HG03025 (cell line): ENCODE data around the gene P2RY2.
"Not testable (repeated sequence)": the region's sequence is repeated elsewhere in the genome, so short reads cannot be mapped to it uniquely, and the experiment has no call there.

Experiments
- ATAC-seq: cut with Tn5 transposase; IDR thresholded peaks from one replicate; pipeline ENCODE4 v1.9.1; 2021; ENCODE audit warnings: mild to moderate bottlenecking, moderate library complexity; ENCODE audit not compliant: unreplicated experiment, low FRiP score

P2RY2 gene

DNA sequence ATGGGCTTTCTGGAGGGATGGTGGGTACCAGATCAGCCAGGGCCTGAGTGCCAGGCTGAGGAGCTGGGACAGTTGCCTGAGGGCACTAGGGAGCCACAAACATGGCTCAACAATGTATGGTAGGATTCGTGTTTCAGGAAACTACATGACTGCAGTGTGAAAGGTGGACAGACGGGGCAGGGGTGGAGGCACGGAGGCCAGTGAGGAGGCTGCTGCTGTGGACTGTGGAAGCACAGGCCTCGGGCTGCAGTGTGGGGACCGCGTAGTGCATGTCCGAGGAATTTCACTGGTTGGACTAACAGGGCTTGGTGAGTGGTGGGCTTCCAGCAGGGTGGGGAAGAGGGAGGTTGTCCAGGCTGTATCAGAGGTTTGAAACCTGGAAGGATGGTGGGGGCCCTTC is 7.8 kb downstream of the P2RY2 start:
- no peak for ATAC-seq

DNA sequence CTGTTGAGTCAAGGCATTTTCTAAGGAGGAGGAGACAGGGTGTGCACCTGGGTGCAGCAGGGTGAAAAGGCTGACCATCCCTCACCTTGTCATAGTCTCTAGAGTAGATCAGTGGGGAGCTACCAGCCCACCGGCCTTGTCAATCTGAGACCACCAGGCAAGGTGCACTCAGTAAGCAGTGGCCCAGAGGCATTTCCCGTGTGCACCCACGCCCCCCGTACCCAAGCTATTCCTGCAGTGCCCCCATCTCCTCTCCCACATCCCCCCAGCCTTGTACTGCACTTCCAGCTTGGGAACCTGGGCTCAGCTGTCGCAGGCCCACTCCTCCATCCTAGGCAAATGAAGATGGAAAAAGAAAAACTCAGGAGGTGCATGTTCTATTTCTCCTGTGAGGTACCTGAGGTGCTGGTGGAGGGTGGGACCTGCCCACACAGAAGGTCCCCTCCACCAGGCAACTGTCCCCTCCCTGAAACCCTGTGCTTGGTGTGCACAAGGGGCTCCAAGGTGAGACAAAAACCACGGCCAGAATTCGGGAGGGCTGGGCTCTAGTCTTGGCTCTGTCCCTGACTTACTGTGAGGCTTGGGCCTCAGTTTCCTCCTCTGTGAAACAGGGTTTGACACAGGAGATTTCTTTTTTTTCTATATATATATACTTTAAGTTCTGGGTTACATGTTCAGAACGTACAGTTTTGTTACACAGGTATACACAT is 8.4 kb downstream of the P2RY2 start:
- no peak for ATAC-seq

DNA sequence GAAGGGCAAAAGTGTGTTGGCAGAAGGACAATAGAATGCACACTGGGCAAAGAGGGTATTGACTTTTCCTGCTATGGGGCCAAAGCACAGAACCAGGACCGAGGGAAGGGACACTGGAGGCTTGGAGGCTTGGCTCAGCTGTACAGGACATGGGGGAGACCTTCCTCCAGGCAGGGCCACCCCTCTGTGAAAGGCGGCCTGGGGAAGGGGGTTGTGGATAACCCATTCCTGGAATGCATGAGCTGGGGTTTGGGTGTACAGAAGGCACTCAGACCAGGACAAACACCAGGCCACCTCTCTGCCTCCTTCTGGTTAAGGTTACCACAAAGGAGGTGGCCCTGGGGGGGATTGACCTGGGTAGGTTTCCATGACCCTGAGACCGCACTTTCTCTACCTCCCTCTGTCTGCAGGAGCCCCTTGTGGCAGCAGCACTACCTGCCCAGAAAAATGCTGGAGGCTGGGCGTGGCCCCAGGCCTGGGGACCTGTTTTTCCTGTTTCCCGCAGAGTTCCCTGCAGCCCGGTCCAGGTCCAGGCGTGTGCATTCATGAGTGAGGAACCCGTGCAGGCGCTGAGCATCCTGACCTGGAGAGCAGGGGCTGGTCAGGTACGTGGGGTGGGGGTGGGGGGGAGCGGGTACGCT is 9.6 kb downstream of the P2RY2 start:
- ATAC-seq = no peak

DNA sequence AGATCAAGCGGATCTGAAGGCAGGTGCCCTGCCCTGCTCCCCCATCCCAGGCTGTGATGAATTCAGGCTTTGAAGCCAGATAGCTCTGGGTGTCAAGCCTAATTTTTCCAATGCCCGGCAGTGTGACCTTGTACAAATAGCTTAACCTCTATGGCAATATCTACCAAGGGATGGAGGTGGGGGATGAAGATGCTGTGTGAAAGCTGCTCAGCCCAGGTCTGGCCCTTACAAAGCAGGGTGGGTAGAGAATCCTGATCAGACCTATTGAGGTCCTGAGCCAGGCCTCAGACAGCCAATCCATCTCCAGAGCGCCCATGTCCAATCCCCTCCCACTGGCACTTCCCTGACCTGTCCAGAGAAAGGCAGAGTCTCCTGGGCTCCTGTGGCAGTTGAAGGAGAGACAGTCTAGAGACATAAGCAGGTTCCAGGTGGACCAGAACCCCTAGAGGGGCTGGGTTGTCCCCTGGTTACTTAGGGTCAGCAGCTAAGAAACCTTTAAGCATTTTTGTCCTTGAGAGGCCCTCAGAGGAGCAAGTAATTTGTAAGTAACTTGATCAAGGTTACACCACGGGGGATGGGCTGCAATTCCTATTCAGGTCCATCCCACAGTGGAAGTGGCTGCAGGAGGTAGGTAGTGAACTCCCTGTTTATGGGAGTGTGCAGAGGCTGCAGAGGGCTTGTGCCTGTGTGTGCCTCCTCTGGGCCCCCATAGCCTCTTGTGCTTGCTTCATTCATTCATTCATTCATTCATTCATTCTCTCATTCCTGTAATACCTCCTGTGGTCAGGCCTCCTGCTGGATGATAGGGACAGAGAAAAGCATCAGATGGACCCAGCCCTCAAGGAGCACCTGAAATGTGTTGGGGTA is 10.4 kb downstream of the P2RY2 start:
- no peak for ATAC-seq

DNA sequence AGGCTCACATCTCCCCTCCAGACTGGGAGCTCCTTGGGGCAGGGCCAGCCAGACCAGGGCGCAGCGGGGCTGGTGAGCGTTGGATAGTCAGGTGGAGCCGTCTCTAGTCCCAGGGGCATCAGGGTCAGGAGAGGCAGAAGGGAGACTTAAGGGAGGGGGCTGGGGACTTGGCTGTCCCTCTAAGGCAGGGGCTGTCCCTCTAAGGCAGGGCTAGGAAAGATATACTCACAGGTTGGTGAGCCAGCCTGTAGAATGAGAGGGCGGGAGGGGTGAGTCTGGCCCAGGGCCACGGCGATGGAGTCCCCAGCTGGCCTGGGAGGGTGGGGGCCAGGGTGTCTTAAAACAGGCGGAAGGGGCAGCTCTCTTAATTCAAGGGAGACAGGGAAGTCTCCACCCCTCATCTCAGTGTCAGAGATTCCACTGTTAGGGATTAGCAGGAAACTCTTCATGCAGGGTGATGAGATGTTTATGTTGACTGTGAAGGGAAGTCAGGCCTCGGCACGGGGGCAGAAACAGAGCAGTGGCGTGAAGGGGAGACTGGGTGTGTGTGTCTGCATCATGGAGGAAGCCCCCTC is 11.3 kb downstream of the P2RY2 start:
- ATAC-seq = no peak

DNA sequence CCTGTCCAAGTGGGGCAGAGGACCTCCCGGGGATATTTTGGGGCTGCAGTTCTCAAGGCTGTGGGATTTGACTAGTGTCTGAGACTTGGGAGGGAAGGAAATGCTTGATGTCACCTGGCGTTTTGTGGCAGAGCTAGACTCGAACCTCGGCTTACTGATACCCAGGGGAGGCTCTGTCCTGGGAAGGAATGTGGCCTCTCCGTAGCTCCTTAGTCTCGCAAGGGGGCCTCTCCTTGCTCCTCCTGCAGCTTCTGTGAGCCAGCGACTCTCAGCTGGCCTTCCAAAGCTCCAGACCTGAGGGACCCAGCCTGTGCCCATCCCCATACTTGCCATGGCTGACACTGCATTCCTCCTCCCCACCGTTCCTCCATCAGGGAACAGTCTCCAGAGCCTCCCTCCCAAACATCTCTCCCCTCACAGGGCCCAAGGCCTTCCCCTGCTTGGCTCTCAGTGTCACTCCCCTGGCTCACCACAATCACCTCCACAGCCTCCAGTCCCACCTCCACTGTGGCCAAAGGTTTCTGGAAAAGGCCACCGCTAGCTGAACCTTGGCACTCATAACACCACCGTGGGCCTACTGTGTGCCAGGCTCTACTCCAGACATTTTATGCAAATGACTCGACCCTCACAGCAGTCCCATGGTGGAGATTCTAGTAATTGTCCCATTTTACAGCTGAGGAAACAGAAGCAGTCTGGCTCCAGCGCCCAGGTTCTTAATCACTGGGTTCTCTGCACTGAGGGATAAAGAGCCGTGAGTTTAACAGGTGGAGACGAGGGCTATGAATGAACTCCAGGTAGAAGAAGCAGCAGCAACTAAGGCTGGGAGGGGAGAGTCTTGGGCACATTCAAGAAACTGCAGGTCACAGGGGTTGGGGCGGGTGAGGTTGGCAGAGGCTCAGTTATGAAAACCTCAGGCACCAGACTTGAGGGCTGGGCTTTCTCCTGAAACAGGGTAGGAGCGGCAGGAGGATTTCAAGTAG is 12.1 kb downstream of the P2RY2 start:
- ATAC-seq = no peak

DNA sequence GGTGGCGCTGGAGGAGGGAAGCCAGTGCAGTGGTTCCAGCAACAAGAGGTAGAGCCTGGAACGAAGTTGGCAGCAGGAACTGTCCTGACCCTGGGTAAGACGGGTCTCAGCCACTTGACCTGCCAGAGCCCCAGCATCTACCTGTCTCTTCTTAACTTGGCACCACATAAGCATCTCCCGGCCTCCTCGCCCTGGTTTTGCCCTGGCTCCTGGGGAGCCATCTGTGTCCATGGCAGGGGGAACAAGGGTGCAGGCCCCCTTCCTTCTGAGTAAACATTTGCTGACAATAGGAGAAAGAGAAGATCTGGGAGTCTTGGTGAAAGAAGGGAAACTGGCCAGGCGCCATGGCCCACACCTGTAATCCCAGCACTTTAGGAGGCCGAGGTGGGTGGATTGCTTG is 12.8 kb downstream of the P2RY2 start:
- ATAC-seq = no peak

DNA sequence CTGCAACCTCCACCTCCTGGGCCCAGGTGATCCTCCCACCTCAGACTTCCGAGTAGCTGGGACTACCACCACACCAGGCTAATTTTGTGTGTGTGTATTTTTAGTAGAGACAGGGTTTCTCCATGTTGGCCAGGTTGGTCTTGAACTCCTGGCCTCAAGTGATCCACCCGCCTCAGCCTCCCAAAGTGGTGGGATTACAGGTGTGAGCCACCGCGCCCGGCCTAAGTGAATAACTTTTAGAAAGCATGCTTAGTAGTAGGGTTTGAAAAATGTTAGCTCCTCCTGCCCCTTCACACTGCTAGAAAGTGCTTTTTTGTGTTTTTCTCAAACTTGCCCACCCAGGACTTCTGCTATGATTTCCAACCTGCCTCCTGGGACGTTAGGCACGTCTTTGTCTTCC is 14.4 kb downstream of the P2RY2 start:
- not testable (repeated sequence) for ATAC-seq

DNA sequence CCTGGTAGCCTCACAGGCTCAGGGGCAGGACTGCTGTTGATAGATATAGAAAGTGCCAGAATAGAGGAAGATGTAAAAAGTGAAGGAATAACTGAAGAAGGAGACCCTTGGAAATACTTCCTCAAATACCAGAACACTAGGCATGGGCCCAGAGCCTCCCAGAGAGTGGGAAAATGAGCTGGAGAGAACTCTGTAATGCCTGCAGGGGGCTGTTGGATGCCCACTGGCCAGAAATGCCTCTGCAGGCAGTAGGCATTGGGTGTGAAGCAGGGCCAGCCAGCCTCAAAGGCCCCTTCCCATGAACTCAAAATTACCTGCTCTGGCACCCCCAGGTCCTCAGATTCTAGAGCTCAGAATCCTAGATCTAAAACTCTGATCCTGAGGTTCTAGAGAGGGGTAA is 15.1 kb downstream of the P2RY2 start:
- ATAC-seq = no peak

DNA sequence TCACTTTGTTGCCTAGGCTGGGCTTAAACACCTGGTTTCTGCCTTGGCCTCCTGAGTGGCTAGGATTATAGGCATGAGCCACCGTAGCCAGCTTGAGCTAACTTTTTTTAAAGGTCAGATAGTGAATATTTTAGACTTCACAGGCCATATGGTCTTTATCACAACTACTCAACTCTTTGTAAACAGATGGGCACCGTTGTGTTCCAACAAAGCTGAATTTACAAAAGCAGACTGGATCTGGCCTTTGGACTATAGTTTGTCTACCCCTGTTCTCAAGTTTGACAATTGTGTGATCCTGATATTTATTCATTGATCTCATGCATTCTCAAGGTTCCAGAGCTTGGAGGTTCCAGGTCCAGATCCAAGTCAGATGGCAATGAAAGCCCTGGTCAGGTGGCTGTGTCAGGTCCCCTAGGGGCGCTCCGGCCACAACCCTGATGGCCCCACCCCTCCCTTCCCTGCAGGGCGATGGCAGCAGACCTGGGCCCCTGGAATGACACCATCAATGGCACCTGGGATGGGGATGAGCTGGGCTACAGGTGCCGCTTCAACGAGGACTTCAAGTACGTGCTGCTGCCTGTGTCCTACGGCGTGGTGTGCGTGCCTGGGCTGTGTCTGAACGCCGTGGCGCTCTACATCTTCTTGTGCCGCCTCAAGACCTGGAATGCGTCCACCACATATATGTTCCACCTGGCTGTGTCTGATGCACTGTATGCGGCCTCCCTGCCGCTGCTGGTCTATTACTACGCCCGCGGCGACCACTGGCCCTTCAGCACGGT is 15.8 kb downstream of the P2RY2 start:
- ATAC-seq = no peak

DNA sequence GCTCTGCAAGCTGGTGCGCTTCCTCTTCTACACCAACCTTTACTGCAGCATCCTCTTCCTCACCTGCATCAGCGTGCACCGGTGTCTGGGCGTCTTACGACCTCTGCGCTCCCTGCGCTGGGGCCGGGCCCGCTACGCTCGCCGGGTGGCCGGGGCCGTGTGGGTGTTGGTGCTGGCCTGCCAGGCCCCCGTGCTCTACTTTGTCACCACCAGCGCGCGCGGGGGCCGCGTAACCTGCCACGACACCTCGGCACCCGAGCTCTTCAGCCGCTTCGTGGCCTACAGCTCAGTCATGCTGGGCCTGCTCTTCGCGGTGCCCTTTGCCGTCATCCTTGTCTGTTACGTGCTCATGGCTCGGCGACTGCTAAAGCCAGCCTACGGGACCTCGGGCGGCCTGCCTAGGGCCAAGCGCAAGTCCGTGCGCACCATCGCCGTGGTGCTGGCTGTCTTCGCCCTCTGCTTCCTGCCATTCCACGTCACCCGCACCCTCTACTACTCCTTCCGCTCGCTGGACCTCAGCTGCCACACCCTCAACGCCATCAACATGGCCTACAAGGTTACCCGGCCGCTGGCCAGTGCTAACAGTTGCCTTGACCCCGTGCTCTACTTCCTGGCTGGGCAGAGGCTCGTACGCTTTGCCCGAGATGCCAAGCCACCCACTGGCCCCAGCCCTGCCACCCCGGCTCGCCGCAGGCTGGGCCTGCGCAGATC is 16.5 kb downstream of the P2RY2 start:
- no peak for ATAC-seq

DNA sequence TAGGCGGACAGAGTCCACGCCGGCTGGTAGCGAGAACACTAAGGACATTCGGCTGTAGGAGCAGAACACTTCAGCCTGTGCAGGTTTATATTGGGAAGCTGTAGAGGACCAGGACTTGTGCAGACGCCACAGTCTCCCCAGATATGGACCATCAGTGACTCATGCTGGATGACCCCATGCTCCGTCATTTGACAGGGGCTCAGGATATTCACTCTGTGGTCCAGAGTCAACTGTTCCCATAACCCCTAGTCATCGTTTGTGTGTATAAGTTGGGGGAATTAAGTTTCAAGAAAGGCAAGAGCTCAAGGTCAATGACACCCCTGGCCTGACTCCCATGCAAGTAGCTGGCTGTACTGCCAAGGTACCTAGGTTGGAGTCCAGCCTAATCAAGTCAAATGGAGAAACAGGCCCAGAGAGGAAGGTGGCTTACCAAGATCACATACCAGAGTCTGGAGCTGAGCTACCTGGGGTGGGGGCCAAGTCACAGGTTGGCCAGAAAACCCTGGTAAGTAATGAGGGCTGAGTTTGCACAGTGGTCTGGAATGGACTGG is 17.2 kb downstream of the P2RY2 start:
- no peak for ATAC-seq

DNA sequence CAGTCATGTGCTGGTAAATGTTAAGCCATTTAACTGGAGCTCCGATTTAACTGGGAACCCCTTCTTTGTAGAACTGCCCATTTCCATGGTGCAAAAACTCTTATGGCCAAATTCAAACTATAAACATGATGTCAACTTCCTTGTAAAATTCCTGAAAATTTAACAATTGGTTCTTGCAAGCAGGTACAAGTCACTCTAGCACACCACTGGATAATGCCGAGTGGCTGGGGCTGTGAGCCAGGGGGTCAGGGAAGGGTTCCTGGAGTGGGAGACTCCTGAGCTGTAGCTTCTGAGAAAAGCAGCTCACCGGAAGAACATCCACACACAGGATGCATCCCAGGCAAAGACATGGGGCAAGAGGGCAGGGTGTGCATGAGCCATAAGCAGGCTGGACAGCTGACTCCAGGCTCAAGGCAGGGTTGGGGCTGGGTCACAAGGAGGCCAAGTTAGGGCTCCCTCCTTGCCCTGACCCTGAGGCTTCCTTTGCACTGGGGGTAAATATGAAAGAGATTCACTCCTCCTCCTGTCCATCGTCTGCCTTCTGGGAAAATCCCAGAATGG is 18.2 kb downstream of the P2RY2 start:
- no peak for ATAC-seq

DNA sequence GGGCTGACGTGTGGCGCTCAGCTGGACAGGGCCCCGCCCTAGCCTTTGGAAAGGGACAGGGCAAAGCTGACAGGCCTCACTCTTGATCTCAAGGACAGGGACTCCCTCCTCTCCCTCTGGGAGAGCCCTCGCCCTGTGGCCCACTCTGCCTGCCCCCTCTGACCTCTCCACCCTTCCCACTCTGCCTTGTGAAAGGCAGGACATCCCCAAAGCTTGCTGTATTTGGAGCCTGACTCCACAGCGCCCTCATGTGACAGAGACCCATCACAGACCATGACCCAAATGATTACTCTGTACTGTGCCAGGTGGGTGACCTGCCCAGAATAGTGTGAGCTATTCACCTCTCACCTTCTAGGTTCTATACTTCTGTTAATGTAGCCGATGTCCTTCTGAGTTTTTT is 18.8 kb downstream of the P2RY2 start:
- no peak for ATAC-seq

DNA sequence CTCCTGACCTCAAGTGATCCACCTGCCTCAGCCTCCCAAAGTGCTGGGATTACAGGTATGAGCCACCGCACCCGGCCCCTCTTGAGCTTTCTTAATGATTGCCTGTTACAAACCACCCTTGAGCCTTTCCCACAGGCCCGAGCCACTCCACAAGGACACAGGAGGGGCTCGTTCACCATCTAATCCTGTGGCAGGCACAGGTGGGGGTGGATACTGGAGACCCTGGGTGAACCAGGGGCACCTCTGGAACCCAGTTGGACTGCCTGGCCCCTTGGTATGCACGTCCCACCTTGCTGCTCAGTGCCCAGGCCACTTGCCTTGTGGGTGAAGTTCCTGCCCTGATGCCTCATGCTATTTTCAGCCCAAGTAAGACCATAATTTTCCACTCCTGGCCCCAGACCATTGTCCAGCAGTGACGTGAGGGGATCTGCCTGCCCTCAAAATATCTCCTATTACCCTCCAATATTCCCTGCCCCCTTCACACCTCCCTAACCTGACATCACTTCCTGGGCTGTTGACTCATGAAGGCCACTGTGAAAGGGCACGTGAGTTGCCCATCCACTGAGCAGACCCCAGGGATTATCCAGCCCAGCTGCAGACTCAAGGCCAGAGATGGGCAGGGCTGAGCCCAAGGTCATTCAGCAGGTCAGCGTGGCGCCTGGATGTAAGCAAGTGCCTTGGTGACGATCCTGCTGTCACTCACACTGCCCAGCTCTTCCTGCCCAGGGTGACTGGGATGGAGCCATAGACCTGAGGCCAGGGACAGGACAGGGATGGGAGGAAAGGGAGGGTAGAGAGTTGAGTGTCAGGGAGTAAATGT is 19.6 kb downstream of the P2RY2 start:
- no peak for ATAC-seq

DNA sequence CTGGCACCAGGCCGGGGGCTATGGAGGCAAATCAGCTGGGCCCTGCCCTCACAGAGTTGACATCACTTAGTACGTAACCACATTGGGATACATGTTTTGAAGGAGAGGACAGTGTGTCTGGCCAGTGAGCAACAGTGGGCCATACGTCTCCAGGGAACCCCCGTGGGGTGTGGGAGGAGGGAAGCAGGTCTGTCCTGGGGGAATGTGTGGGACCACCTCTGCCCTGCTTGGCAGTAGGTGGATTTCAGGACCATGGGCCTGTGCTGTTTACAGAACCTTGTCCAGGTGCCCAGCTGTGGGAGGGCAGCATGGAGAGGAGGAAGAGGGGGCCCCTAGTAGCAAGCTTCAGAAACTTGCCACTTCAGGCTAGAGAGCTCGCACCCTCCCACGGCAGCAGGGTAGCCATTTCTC is 21.0 kb downstream of the P2RY2 start:
- ATAC-seq = no peak

DNA sequence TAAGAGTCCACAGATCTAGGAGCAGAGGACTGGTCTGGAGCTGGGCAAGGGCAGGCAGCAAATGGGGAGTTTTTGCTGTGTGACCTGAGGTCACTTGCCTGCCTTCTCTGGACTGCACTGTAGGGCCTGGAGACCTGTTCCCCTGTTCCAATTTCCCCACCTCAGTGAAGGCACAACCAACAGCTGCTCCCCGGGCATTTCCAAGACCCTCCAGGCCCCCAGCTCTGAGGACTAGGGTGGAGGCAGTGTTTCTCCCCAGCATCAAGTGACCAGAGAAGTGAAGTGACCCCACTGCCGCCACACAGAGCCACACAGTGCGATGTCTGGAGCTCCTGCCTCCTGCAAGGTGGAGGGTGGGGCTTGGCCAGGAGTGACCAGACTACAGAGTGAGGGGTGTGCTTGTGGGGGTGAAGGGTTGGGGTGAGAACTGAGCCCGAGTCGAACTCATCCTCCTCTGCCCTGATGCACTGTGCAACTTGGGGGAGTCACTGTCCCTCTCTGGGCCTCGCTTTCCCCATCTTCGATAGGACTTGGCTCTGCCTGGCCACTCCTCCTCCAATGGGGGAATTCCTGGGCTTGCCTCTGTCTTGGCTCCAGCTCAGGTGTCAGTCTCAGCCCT is 21.6 kb downstream of the P2RY2 start:
- ATAC-seq = no peak
